ENCODE results near the gene SART1.

DNA sequence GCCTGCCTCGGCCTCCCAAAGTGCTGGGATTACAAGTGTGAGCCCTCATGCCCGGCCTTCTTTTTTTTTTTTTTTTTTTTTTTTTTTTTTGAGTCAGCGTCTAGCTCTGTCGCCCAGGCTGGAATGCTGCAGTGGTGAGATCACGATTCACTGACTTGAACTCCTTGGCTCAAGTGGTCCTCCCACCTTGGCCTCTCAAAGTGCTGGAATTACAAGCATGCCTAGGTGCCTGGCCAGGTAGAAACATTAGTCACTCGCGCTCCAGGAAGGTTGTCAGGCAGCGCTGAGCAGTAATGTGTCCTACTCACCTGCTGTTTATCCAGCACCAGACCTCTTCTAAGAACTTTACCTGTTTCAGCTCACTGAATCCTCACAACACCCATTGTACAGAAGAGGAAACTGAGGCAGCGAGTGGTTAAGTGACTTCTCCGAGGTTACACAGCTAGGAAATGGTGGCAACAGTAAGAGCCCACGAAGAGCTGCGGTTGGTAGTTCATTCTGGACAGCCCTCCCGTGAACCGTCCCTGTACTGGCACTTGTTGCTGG lies 49.8 kb downstream of the SART1 start:
- TF ChIP-seq, protein P1, sequence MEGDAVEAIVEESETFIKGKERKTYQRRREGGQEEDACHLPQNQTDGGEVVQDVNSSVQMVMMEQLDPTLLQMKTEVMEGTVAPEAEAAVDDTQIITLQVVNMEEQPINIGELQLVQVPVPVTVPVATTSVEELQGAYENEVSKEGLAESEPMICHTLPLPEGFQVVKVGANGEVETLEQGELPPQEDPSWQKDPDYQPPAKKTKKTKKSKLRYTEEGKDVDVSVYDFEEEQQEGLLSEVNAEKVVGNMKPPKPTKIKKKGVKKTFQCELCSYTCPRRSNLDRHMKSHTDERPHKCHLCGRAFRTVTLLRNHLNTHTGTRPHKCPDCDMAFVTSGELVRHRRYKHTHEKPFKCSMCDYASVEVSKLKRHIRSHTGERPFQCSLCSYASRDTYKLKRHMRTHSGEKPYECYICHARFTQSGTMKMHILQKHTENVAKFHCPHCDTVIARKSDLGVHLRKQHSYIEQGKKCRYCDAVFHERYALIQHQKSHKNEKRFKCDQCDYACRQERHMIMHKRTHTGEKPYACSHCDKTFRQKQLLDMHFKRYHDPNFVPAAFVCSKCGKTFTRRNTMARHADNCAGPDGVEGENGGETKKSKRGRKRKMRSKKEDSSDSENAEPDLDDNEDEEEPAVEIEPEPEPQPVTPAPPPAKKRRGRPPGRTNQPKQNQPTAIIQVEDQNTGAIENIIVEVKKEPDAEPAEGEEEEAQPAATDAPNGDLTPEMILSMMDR (IDR thresholded peaks at IDR 0.05): no peak
- TF ChIP-seq POLR2A (IDR thresholded peaks at IDR 0.05): no peak
- TF ChIP-seq POLR2AphosphoS5 (IDR thresholded peaks at IDR 0.05; ENCODE audit: insufficient read depth in 1 of 2, low read depth in 1 of 2): no peak
